ENCODE data around the gene FTO. TPM values are rescaled to one million over a fixed set of nuclear protein-coding genes. Genes with fewer than 3 reads are reported as not detected.

Gene FTO
- total and polyA plus RNA-seq, 2 of the 13 experiments (the other 11 are each of a cell fraction or from before 2014, with no cell fraction given), result 41.6 to 55.8 TPM

GRCh38 chr16:54193013-54193664 is 489.2 kb downstream of the FTO start:
- ATAC-seq, result no peak
- Histone ChIP-seq H3K4me1 (ENCODE audit: insufficient read depth, low read length) (peaks cover 28% of the 10 kb centered on the region), H3K27ac (ENCODE audit: extremely low read length, insufficient read depth, low read length) (no peak overlapping the region), H4K20me1 (ENCODE audit: insufficient read depth, low read length) (no peaks in the 10 kb centered on the region), H3K4me2 (ENCODE audit: low read depth, low read length) (peak overlapping the region; percentile 23; the same call in 1 of the 2 replicates), H3K4me3 (replicated peaks in 1 of 3; ENCODE audit: insufficient read depth in 1 of 3, low read depth in 2 of 3, low read length in 3 of 3) (no peak overlapping the region), H3K27me3 (ENCODE audit: control insufficient read depth in 1 of 2, insufficient read depth in 2 of 2, low read length in 2 of 2) (no peaks in the 10 kb centered on the region), H3K9ac (ENCODE audit: insufficient read depth, low read depth, low read length) (no peak overlapping the region), H3K9me3 (ENCODE audit: low read length) (0 out of 2 replicates have a peak, but pooled peaks cover 5% of the 10 kb centered on the region), H3K79me2 (ENCODE audit: insufficient read depth, low read length) (no peaks in the 10 kb centered on the region), H3K36me3 (replicated peaks in 1 of 2; ENCODE audit: control insufficient read depth in 1 of 2, insufficient read depth in 2 of 2, low read length in 2 of 2) (no peaks in the 10 kb centered on the region), H2AFZ (ENCODE audit: low read length) (no peak overlapping the region)
- ChIA-PET CTCF (ENCODE audit: low intra/inter-chr PET ratio, low total read pairs) (interaction anchor here (1.5 kb wide), 1 partner anchor 17 kb away, joined by 5 read pairs; no protein-coding TSS in a partner anchor), POLR2A (interaction anchor here (1.3 kb wide), 1 partner anchor 12 kb away, joined by 5 read pairs; no protein-coding TSS in a partner anchor)
- BruUV-seq (replicated peaks), result no TSS peak
- in situ Hi-C loops (cut with HindIII; ENCODE audit: extremely low pct_ligation_motif_present, low pct_unique_long_range_greater_than_20kb), result loop anchor here (25.0 kb wide), 1 partner anchor 431 kb away; no protein-coding TSS in a partner anchor
- TF ChIP-seq RBM22 (optimal IDR thresholded peaks at IDR 0.05; ENCODE audit: low read length) (no peak), KAT7 (CRISPR knock-in tag; IDR thresholded peaks at IDR 0.05; ENCODE audit: borderline replicate concordance) (no peak), ZC3H13 (CRISPR knock-in tag; IDR thresholded peaks at IDR 0.05) (no peak), MED13 (CRISPR knock-in tag; IDR thresholded peaks at IDR 0.05) (no peak), ZNF274 (CRISPR knock-in tag; IDR thresholded peaks at IDR 0.05) (0 out of 2 replicates have a peak, but pooled peaks have one; percentile 40), SNRNP70 (IDR thresholded peaks at IDR 0.05; ENCODE audit: low read depth, low read length) (no peak), CHD4 (IDR thresholded peaks at IDR 0.05; ENCODE audit: borderline replicate concordance, low read length) (peak; percentile 22; the same call in 1 of the 2 replicates), ELF4 (CRISPR knock-in tag; IDR thresholded peaks at IDR 0.05; ENCODE audit: borderline replicate concordance) (no peak), SMAD9 (CRISPR knock-in tag; IDR thresholded peaks at IDR 0.05) (0 out of 2 replicates have a peak, but pooled peaks have one; percentile 25), ZSCAN25 (CRISPR knock-in tag; IDR thresholded peaks at IDR 0.05) (0 out of 2 replicates have a peak, but pooled peaks have one; percentile 16), ZNF83 (CRISPR knock-in tag; IDR thresholded peaks at IDR 0.05; ENCODE audit: borderline replicate concordance) (no peak), ZNF44 (CRISPR knock-in tag; IDR thresholded peaks at IDR 0.05) (0 out of 2 replicates have a peak, but pooled peaks have one; percentile 68), GATA4 (IDR thresholded peaks at IDR 0.05; ENCODE audit: borderline replicate concordance, low read depth) (no peak), CREBL2 (CRISPR knock-in tag; IDR thresholded peaks at IDR 0.05; ENCODE audit: borderline replicate concordance) (0 out of 2 replicates have a peak, but pooled peaks have one; percentile 56), ZNF547 (CRISPR knock-in tag; IDR thresholded peaks at IDR 0.05) (0 out of 2 replicates have a peak, but pooled peaks have one; percentile 16), ZNF660 (CRISPR knock-in tag; IDR thresholded peaks at IDR 0.05; ENCODE audit: borderline replicate concordance, low read depth) (no peak)
- TF ChIP-seq, protein P1, sequence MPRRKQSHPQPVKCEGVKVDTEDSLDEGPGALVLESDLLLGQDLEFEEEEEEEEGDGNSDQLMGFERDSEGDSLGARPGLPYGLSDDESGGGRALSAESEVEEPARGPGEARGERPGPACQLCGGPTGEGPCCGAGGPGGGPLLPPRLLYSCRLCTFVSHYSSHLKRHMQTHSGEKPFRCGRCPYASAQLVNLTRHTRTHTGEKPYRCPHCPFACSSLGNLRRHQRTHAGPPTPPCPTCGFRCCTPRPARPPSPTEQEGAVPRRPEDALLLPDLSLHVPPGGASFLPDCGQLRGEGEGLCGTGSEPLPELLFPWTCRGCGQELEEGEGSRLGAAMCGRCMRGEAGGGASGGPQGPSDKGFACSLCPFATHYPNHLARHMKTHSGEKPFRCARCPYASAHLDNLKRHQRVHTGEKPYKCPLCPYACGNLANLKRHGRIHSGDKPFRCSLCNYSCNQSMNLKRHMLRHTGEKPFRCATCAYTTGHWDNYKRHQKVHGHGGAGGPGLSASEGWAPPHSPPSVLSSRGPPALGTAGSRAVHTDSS (CRISPR knock-in tag; conservative IDR thresholded peaks at IDR 0.05), result no peak
- TF ChIP-seq, protein P2, sequence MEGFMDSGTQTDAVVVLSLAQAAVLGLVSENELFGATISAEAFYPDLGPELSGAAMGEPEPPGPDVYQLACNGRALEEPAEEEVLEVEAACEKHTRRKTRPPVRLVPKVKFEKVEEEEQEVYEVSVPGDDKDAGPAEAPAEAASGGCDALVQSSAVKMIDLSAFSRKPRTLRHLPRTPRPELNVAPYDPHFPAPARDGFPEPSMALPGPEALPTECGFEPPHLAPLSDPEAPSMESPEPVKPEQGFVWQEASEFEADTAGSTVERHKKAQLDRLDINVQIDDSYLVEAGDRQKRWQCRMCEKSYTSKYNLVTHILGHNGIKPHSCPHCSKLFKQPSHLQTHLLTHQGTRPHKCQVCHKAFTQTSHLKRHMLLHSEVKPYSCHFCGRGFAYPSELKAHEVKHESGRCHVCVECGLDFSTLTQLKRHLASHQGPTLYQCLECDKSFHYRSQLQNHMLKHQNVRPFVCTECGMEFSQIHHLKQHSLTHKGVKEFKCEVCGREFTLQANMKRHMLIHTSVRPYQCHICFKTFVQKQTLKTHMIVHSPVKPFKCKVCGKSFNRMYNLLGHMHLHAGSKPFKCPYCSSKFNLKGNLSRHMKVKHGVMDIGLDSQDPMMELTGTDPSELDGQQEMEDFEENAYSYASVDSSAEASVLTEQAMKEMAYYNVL (CRISPR knock-in tag; IDR thresholded peaks at IDR 0.05; ENCODE audit: borderline replicate concordance), result no peak
- no peak for FAIRE-seq
- WGBS (ENCODE audit: low lambda C conversion rate), result 76% methylated on average over 9 of the region's 9 CpGs
- DNase-seq (ENCODE audit: low spot score), result no peak
- intact Hi-C loops (cut with micrococcal nuclease; ENCODE audit: unreplicated experiment), result loop anchor here (5.0 kb wide), 1 partner anchor 246 kb away; no protein-coding TSS in a partner anchor
